ENCODE results near the gene USP12.

The USP12 gene

DNA sequence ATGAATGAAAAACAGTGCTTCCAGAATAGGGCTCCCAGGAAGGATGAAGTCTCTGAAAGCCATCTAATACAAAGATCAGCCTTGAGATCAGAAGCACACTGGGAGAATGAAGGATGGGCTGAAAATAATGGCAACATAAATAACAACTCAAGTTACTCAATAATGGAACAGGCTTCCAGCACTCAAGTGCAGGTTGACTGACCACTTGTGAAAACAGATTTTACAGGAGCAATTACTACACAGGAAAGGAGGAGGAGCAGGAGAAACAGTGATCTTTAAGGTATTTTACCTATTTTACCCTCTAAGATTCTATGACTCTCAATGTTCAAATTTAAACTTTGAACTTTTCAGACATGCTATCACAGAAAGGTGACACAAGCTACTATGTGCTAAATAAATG lies 106.0 kb downstream of the USP12 start:
- DNase-seq, result no peak

- DNase-seq, result no peak
Observed at GRCh38 chr13:27064252-27064995, 107.2 kb downstream of the USP12 start.

- DNase-seq, result no peak
Observed at GRCh38 chr13:27057817-27058216, 113.8 kb downstream of the USP12 start.

DNA sequence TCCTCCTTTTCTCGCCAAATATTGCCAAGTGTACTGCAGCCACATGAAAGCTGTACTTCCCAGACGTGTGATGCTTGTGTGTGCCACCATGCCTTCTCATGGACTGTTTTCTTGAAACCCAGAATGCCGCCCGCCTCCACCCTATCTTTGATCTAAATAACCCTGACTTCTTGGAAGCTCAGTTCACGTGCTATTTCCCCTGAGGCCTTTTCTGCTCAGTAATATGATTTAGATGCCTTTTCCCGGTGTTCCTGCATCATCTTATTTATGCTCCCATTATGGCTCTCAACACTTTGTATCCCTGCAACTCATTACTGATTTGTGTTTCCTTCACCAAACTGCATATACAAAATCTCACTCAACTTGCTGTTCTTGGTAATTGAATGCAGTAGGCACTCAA lies 116.1 kb downstream of the USP12 start:
- DNase-seq, result no peak

DNA sequence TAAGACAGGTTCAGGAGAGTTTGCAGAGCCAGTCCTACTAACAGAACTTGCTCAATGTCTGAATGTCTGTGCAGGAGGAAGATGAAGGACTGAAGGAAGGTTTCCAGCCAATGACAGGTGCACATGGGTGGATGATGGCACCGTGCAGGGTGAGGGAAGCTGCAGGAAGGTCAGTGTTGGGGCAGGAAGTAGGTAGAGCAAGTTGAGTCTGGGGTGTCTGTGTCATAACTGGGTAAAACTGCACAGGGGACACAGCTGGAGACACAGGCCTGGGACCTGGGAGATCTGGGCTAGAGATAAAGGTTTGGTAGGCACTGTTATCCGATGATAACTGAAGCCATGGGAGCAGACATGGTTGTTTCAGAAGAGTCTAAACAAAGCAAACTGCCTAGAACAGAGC lies 116.9 kb downstream of the USP12 start:
- no peak for DNase-seq

DNA sequence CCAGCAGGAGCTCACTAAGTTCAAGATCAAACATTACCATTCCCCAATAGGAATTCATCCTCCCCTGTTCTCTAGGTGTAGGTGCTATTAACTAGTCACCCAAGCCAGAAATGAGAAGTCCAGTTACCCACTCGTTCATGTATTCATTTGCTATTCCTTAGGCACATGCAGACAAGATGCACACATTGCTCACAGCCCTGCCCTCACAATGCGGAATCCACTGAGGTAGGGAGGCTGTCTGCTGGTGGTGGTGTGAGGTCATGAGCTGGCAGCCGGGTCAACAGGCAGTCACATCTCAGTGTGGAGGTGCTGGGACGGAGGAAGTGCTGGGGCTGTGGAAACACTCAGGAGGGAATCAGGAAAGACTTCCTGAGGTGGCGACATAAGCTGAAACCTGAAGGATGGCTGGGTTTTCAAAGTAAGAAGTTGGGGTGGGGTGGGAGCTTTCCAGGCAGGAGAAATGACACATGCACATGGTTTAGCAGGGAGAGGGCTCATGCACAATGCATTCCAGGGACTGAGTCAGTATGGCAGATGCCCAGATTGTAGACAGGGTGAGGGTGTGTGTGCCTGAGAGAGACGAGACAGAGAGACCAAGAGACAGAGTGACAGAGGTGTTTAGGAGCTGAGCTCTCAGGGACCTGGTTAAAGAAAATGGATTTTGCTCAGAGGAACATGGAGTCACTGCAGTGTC lies 117.6 kb downstream of the USP12 start:
- no peak for DNase-seq

- DNase-seq, result no peak
Observed at GRCh38 chr13:27053210-27053884, 118.3 kb downstream of the USP12 start.

GRCh38 chr13:27052551-27053208 lies 118.9 kb downstream of the USP12 start:
- no peak for DNase-seq

DNA sequence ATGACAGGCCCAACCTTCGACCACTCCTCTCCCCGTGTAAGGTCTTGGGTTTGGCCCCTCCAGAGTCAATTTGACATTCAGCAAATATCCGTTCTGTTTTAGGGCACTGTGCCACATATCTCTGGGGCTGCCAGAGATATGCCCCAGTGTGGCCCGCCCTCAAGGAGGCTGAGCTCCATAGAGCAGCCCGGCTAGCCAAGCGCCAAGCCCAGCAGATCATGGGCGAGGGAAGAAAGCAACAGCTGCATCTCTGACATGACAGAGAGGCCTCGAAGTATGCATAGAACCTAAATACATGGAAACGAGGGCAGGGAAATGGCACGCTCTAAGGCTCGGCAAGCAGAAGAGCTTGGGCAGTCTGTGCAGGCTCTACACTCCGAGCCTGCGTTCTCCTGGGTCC lies 124.5 kb downstream of the USP12 start:
- no peak for DNase-seq

- no peak for DNase-seq
Observed at GRCh38 chr13:27044837-27045570, 126.6 kb downstream of the USP12 start.

GRCh38 chr13:27043013-27043412 lies 128.6 kb downstream of the USP12 start:
- DNase-seq, result no peak

GRCh38 chr13:27041341-27041740 lies 130.3 kb downstream of the USP12 start:
- DNase-seq, result no peak

DNA sequence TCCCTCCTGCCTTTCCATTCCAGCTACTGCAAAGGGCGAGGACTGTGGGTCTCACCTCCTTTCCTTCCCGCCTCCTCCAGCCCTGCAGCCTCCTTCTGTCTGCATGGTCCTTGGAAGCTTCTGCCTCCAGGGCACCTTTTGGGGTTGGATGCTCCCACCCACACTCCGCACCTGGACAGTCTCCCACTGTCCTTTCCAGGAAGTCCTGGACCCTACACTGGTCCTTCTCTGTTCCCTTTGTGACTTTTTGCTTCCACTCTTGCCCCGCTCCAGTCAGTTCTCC lies 130.8 kb downstream of the USP12 start:
- DNase-seq, result no peak

- no peak for DNase-seq
Observed at GRCh38 chr13:27039171-27039701, 132.4 kb downstream of the USP12 start.

- DNase-seq, result no peak
Observed at GRCh38 chr13:27038323-27038722, 133.3 kb downstream of the USP12 start.

- DNase-seq, result no peak
Observed at GRCh38 chr13:27037571-27037970, 134.0 kb downstream of the USP12 start.

DNA sequence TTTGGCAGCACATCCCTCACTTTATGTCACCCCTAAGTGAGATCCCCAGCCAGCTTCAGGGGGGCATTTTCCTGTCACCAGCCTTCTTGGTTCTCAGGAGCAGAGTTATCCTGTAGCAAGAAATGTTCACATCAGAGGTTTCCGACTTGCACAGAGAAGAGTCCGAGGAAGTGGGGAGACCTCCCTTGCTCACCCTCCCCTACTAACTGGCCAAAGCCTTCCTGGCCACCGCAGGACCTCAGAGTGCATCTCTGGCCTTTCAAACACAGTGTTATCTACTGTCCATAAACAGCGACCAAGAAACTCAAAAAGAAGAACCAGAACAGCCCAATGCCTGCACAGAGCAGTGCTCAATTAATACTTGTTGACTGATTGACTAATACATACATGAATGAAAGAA lies 134.4 kb downstream of the USP12 start:
- no peak for DNase-seq

- no peak for DNase-seq
Observed at GRCh38 chr13:27036236-27036981, 135.2 kb downstream of the USP12 start.

DNA sequence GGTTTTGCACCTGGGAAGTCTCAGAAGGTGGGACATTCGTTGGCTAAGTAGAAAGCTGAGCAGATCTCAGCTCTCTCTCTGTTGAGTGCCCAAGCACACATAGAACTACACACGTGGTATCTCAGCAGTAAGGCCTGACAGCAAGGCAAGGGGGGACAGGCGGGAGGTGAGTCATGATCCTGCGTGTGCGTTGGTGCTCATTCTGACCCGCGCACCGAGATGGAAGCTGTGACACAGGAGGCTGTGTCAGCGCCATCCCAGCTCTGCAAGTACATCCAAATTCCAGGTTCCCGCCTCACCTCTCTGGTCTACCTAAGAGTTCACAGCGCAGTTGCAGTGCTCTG lies 135.7 kb downstream of the USP12 start:
- DNase-seq, result no peak

GRCh38 chr13:27034678-27035111 lies 136.9 kb downstream of the USP12 start:
- DNase-seq, result no peak

- no peak for DNase-seq
Observed at GRCh38 chr13:27028683-27029480, 142.7 kb downstream of the USP12 start.

Measured in CD4-positive, alpha-beta T cell treated with Interleukin-6 for 4 hours (primary cell).